Measurements from ENCODE around the gene RAB15.

- TF ChIP-seq POLR2AphosphoS5 (IDR thresholded peaks at IDR 0.05; ENCODE audit: insufficient read depth in 1 of 2, low read depth in 1 of 2) = peak in 1 of 2 donors; percentile 52
- no peak for TF ChIP-seq CTCF (IDR thresholded peaks at IDR 0.05)
- no peak for TF ChIP-seq POLR2A (IDR thresholded peaks at IDR 0.05)
Measured at GRCh38 chr14:64997108-64997794, 25.1 kb upstream of the RAB15 start.
